CD14-positive monocyte (primary cell): ENCODE results near the gene SMARCC1. TPM values are rescaled to one million over a fixed set of nuclear protein-coding genes. Genes with fewer than 3 reads are reported as not detected.
A peak's percentile ranks its signal among the peaks of the same experiment; 100 is the strongest.

Experiments
- DNase-seq, 3 donors: peaks; one replicate each; pipeline ENCODE4 v3.0.0-alpha.2; 2011 to 2022
- H2AFZ ChIP-seq: 2 replicates; pipeline ENCODE4 v1.6.0; 2012; ENCODE audit warnings: mild to moderate bottlenecking, low read depth, low read length, inconsistent platforms; ENCODE audit not compliant: insufficient read depth, poor library complexity, severe bottlenecking
- H3K27ac ChIP-seq, 2 donors: 1 replicate in 1 of 2; 2 replicates in 1 of 2; pipeline ENCODE4 v1.5.1; 2012 to 2013; ENCODE audit warnings: low read length in 2 of 2, control low read depth in 1 of 2, inconsistent platforms in 1 of 2, low read depth in 1 of 2, mild to moderate bottlenecking in 1 of 2
- H3K27me3 ChIP-seq, 2 donors: one replicate each; pipeline versions ENCODE4 v1.6.0 to v1.6.1; 2011 to 2013; ENCODE audit warnings: low read length in 2 of 2; ENCODE audit not compliant: control insufficient read depth in 2 of 2, insufficient read depth in 2 of 2
- H3K36me3 ChIP-seq, 2 donors: replicated peaks in 1 of 2; 1 replicate in 1 of 2; 2 replicates in 1 of 2; pipeline versions ENCODE4 v1.5.1 to v1.6.1; 2012 to 2013; ENCODE audit warnings: low read length in 2 of 2, control low read depth in 1 of 2, inconsistent platforms in 1 of 2, mild to moderate bottlenecking in 1 of 2; ENCODE audit not compliant: insufficient read depth in 2 of 2, control insufficient read depth in 1 of 2
- H3K4me1 ChIP-seq, 2 donors: 1 replicate in 1 of 2; 2 replicates in 1 of 2; pipeline versions ENCODE4 v1.5.1 to v1.6.1; 2012 to 2013; ENCODE audit warnings: low read length in 2 of 2, control low read depth in 1 of 2, inconsistent platforms in 1 of 2, mild to moderate bottlenecking in 1 of 2, moderate library complexity in 1 of 2; ENCODE audit not compliant: insufficient read depth in 2 of 2, control insufficient read depth in 1 of 2
- H3K4me2 ChIP-seq: replicated peaks from 2 replicates; pipeline ENCODE3; 2012; ENCODE audit warnings: low read length, moderate library complexity, mild to moderate bottlenecking; ENCODE audit not compliant: poor library complexity, severe bottlenecking; ENCODE audit errors: extremely low read depth
- H3K4me3 ChIP-seq, 3 experiments: fragments of 200-600 bp in 1 of 3; sonication (generic) in 1 of 3; replicated peaks in 1 of 3; 1 replicate in 2 of 3; 2 replicates in 1 of 3; pipeline ENCODE4 v1.5.1; 2011 to 2013; ENCODE audit warnings: low read length in 3 of 3, mild to moderate bottlenecking in 3 of 3, control low read depth in 2 of 3, low read depth in 2 of 3, inconsistent platforms in 1 of 3, moderate library complexity in 1 of 3
- H3K79me2 ChIP-seq: 2 replicates; pipeline ENCODE4 v1.6.0; 2012; ENCODE audit warnings: mild to moderate bottlenecking, control low read depth, inconsistent platforms, low read length, moderate library complexity; ENCODE audit not compliant: insufficient read depth
- H3K9ac ChIP-seq: 2 replicates; pipeline ENCODE4 v1.6.0; 2017; ENCODE audit warnings: low read length, mild to moderate bottlenecking; ENCODE audit not compliant: insufficient read depth, poor library complexity, severe bottlenecking
- H3K9me3 ChIP-seq, 2 donors: replicated peaks in 1 of 2; 1 replicate in 1 of 2; 2 replicates in 1 of 2; pipeline versions ENCODE4 v1.5.1 to v1.6.1; 2012 to 2013; ENCODE audit warnings: low read length in 2 of 2, control low read depth in 1 of 2; ENCODE audit not compliant: control insufficient read depth in 1 of 2, insufficient read depth in 1 of 2
- H4K20me1 ChIP-seq: 2 replicates; pipeline ENCODE4 v1.6.0; 2012; ENCODE audit warnings: mild to moderate bottlenecking, low read length, control low read depth, moderate library complexity; ENCODE audit not compliant: insufficient read depth
- H3K27ac Mint-ChIP-seq, 7 donors: one replicate each; pipeline ENCODE4 v1.8.0; 2020; ENCODE audit warnings: mild to moderate bottlenecking in 7 of 7, mixed read lengths in 7 of 7, moderate library complexity in 6 of 7, inconsistent platforms in 2 of 7
- H3K27me3 Mint-ChIP-seq, 3 donors: one replicate each; pipeline ENCODE4 v1.8.0; 2021 to 2022; ENCODE audit warnings: low read depth in 3 of 3, mild to moderate bottlenecking in 3 of 3, mixed read lengths in 3 of 3, moderate library complexity in 3 of 3, inconsistent platforms in 1 of 3
- H3K36me3 Mint-ChIP-seq, 2 donors: one replicate each; pipeline ENCODE4 v1.8.0; 2020; ENCODE audit warnings: mixed read lengths in 2 of 2, inconsistent platforms in 1 of 2, mild to moderate bottlenecking in 1 of 2
- H3K4me1 Mint-ChIP-seq: one replicate; pipeline ENCODE4 v1.8.0; 2020; ENCODE audit warnings: mild to moderate bottlenecking, mixed read lengths
- H3K4me3 Mint-ChIP-seq, 2 donors: one replicate each; pipeline ENCODE4 v1.8.0; 2020; ENCODE audit warnings: mild to moderate bottlenecking in 2 of 2, mixed read lengths in 2 of 2, moderate library complexity in 1 of 2
- H3K9me3 Mint-ChIP-seq, 7 donors: one replicate each; pipeline ENCODE4 v1.8.0; 2020 to 2022; ENCODE audit warnings: mixed read lengths in 7 of 7, mild to moderate bottlenecking in 6 of 7, moderate library complexity in 6 of 7, inconsistent platforms in 2 of 7
- CTCF ChIP-seq: fragments of 200-600 bp; IDR thresholded peaks from one replicate; pipeline ENCODE4 v1.8.0; 2022; ENCODE audit warnings: antibody characterized with exemption, mild to moderate bottlenecking
- WGBS: methylation state at CpG from one replicate; pipeline ENCODE4 v1.1.5; 2013; ENCODE audit warnings: missing lambda C conversion rate; ENCODE audit not compliant: insufficient coverage; 5-methylcytosine and 5-hydroxymethylcytosine counted together
- intact Hi-C, 2 donors: fragments of 100-400 bp; cut with micrococcal nuclease; formaldehyde crosslinking; loops; one replicate each; pipeline versions ENCODE4 v1.15.0 to v1.15.1; 2023
- polyA plus RNA-seq, 3 donors: library from polyadenylated mRNA; depleted of rRNA in 1 of 3; unstranded in 2 of 3; stranded (reverse) in 1 of 3; fragments of 300-500 nt in 2 of 3; fragments of >200 nt in 1 of 3; fragmentation: Illumina TruSeq in 2 of 3; gene quantifications; 1 replicate in 2 of 3; 2 replicates in 1 of 3; pipeline ENCODE4 v1.2.3, GENCODE V29; 2012 to 2021

SMARCC1 gene
- polyA plus RNA-seq, 3 donors = 8.8 to 33.5 (median 20.5) TPM

- Histone ChIP-seq H4K20me1 (no peaks in the 10 kb centered on the region), H3K4me3 (no peak overlapping the region), H2AFZ (no peak overlapping the region), H3K27ac (no peak overlapping the region), H3K27me3 (no peaks in the 10 kb centered on the region), H3K4me2 (no peak overlapping the region), H3K36me3 (peaks cover 68 to 99% of the 10 kb centered on the region in 2 donors), H3K4me1 (no peaks in the 10 kb centered on the region), H3K9ac (no peak overlapping the region), H3K9me3 (no peaks in the 10 kb centered on the region), H3K79me2 (no peaks in the 10 kb centered on the region)
- Mint-ChIP-seq H3K4me1 (no peaks in the 10 kb centered on the region), H3K27ac (no peak overlapping the region), H3K9me3 (no peaks in the 10 kb centered on the region), H3K4me3 (no peak overlapping the region), H3K27me3 (no peaks in the 10 kb centered on the region), H3K36me3 (peaks cover 55 to 56% of the 10 kb centered on the region in 2 donors)
- no peak for DNase-seq
- intact Hi-C loops = no loop called here
- no CpG with 5 or more reads among the region's 2 CpGs for WGBS
- no peak for TF ChIP-seq CTCF
These were observed 168.8 kb downstream of the SMARCC1 start for GRCh38 chr3:47612879-47613278.

- H4K20me1 ChIP-seq = no peaks in the 10 kb centered on the region
- no peak overlapping the region for H2AFZ ChIP-seq
- Mint-ChIP-seq H3K27me3 (no peaks in the 10 kb centered on the region), H3K36me3 (peaks cover 52 to 53% of the 10 kb centered on the region in 2 donors), H3K9me3 (no peaks in the 10 kb centered on the region), H3K27ac (no peak overlapping the region), H3K4me3 (no peak overlapping the region), H3K4me1 (no peaks in the 10 kb centered on the region)
- H3K36me3 ChIP-seq = peaks cover 67 to 99% of the 10 kb centered on the region in 2 donors
- no peak overlapping the region for H3K9ac ChIP-seq
- H3K9me3 ChIP-seq = no peaks in the 10 kb centered on the region
- H3K27me3 ChIP-seq = no peaks in the 10 kb centered on the region
- H3K4me3 ChIP-seq = no peak overlapping the region
- peak overlapping the region in 1 of 2 donors; percentile 3 for H3K27ac ChIP-seq
- no peak for DNase-seq
- H3K4me1 ChIP-seq = no peaks in the 10 kb centered on the region
- no peaks in the 10 kb centered on the region for H3K79me2 ChIP-seq
- no peak overlapping the region for H3K4me2 ChIP-seq
- intact Hi-C loops = no loop called here
- TF ChIP-seq CTCF = no peak
These were observed 169.5 kb downstream of the SMARCC1 start for GRCh38 chr3:47612178-47612577.
